ENCODE results near the gene PCDH7.

Gene PCDH7

GRCh38 chr4:30726090-30726675 lies 6.0 kb downstream of the PCDH7 start:
- in situ Hi-C loops (cut with MboI; ENCODE audit: low pct_unique_long_range_greater_than_20kb, low sequenced_read_pairs, unreplicated experiment): no loop called here
- DNase-seq (ENCODE audit: low spot score): no peak

GRCh38 chr4:30727409-30727808 lies 7.2 kb downstream of the PCDH7 start:
- TF ChIP-seq, protein P1, sequence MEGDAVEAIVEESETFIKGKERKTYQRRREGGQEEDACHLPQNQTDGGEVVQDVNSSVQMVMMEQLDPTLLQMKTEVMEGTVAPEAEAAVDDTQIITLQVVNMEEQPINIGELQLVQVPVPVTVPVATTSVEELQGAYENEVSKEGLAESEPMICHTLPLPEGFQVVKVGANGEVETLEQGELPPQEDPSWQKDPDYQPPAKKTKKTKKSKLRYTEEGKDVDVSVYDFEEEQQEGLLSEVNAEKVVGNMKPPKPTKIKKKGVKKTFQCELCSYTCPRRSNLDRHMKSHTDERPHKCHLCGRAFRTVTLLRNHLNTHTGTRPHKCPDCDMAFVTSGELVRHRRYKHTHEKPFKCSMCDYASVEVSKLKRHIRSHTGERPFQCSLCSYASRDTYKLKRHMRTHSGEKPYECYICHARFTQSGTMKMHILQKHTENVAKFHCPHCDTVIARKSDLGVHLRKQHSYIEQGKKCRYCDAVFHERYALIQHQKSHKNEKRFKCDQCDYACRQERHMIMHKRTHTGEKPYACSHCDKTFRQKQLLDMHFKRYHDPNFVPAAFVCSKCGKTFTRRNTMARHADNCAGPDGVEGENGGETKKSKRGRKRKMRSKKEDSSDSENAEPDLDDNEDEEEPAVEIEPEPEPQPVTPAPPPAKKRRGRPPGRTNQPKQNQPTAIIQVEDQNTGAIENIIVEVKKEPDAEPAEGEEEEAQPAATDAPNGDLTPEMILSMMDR (IDR thresholded peaks at IDR 0.05; ENCODE audit: extremely low read depth, insufficient read depth, missing control alignments): no peak
- in situ Hi-C loops (cut with MboI; ENCODE audit: low pct_unique_long_range_greater_than_20kb, low sequenced_read_pairs, unreplicated experiment): no loop called here
- DNase-seq (ENCODE audit: low spot score): no peak

More at GRCh38 chr4:30726090-30726675, 6.0 kb downstream of the PCDH7 start:
- TF ChIP-seq, protein P1 (IDR thresholded peaks at IDR 0.05; ENCODE audit: extremely low read depth, insufficient read depth, missing control alignments): no peak

DNA sequence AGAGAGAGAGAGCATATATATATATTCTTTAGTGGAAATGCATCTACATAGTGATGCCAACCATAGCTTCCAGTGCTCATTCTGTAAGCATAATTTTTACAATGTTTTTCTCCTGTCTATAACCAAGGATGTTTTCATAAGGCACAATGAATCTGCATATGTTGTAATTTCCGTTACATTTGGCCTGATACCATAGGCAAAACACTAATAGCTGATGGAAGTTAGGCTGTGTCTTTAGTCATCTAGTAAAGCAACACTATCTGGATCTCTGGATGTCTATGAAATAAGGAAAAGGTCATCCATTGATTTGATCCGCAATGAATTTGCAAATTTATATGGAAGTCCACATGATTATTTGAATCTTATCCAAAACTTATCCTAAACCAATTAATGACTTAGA lies 8.1 kb downstream of the PCDH7 start:
- TF ChIP-seq, protein P1 (IDR thresholded peaks at IDR 0.05; ENCODE audit: extremely low read depth, insufficient read depth, missing control alignments): no peak
- in situ Hi-C loops (cut with MboI; ENCODE audit: low pct_unique_long_range_greater_than_20kb, low sequenced_read_pairs, unreplicated experiment): no loop called here
- DNase-seq (ENCODE audit: low spot score): no peak

GRCh38 chr4:30743897-30744296 lies 23.7 kb downstream of the PCDH7 start:
- TF ChIP-seq, protein P1 (IDR thresholded peaks at IDR 0.05; ENCODE audit: extremely low read depth, insufficient read depth, missing control alignments): no peak
- in situ Hi-C loops (cut with MboI; ENCODE audit: low pct_unique_long_range_greater_than_20kb, low sequenced_read_pairs, unreplicated experiment): no loop called here
- no peak for DNase-seq (ENCODE audit: low spot score)

DNA sequence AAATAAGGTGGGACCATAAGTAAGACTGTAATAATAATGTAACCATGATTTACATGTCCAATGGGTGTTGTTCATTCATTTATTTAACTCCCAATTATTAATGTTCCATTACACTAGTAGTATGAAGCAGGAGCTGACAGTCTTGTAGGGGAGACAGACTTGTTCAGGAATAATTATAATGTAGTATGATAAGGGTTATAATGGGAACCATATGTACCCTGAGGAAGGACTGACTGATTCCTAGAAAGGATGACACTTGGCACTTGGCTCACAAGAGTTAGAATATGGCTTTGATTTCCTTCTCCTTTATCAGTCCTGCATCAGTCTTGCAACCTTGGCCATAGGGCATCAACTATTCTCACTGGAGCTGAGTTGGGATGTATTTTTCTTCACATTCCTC lies 24.2 kb downstream of the PCDH7 start:
- TF ChIP-seq, protein P1 (IDR thresholded peaks at IDR 0.05; ENCODE audit: extremely low read depth, insufficient read depth, missing control alignments): no peak
- in situ Hi-C loops (cut with MboI; ENCODE audit: low pct_unique_long_range_greater_than_20kb, low sequenced_read_pairs, unreplicated experiment): no loop called here
- DNase-seq (ENCODE audit: low spot score): no peak

DNA sequence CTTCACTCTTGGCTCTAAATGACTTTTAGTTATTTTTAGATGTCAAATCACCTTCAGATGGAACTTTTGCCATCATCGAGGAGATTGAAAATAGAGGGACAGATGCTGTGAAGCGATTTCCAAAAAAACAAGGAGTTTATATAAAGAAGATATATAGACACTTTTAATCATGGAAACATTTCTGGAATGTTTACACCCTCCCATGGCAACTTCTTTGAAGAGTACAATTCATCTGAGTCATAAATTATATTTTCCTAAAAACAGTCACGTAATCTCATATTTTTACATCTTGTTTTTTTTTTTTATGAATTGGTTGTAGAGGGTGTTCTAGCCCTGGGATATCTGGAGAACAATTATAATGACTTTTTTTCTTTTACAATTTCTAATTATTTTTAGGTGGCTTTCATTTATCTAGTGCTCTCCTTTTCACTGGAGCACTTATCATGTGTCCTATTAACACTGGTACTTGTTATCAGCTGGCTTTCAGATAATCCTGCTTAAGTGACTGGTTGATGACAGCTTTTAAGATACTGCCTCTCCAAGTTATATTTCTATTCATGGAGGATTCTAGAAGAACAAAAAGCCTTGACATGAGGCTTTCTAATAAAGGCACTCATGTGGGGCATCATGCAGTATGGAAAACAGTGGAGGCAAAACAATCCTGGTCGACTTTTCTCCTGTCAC lies 24.9 kb downstream of the PCDH7 start:
- TF ChIP-seq, protein P1 (IDR thresholded peaks at IDR 0.05; ENCODE audit: extremely low read depth, insufficient read depth, missing control alignments): no peak
- DNase-seq (ENCODE audit: low spot score): no peak
- in situ Hi-C loops (cut with MboI; ENCODE audit: low pct_unique_long_range_greater_than_20kb, low sequenced_read_pairs, unreplicated experiment): no loop called here

Data from GM13977 (cell line).